HL-60 (cell line): ENCODE results near the gene GEMIN4.
A peak's percentile ranks its signal among the peaks of the same experiment; 100 is the strongest.

Experiments used
- DNase-seq, 2 experiments: peaks; one replicate each; pipeline ENCODE4 v3.0.0-alpha.2; 2010 to 2020; ENCODE audit warnings: low read depth in 1 of 2, low spot score in 1 of 2
- H3K27ac ChIP-seq: fragments of 250-450 bp; sonication (Bioruptor Pico); replicated peaks from 2 replicates; pipeline ENCODE4 v1.5.1; 2020; ENCODE audit warnings: mild to moderate bottlenecking, moderate library complexity
- H3K27me3 ChIP-seq: fragments of 250-450 bp; sonication (Bioruptor Pico); 2 replicates; pipeline ENCODE4 v1.5.1; 2021; ENCODE audit warnings: mild to moderate bottlenecking, moderate library complexity; ENCODE audit not compliant: insufficient read depth, poor library complexity, severe bottlenecking
- H3K4me3 ChIP-seq: replicated peaks from 2 replicates; pipeline ENCODE4 v1.5.1; 2011; ENCODE audit warnings: mild to moderate bottlenecking, control low read depth, low read length; ENCODE audit not compliant: insufficient read depth
- GABPA ChIP-seq: IDR thresholded peaks from 2 replicates; pipeline ENCODE4 v1.6.1; 2012; ENCODE audit warnings: low read depth
- POLR2AphosphoS5 ChIP-seq: IDR thresholded peaks from 2 replicates; pipeline ENCODE4 v1.6.1; 2012; ENCODE audit warnings: low read depth
- SPI1 ChIP-seq: IDR thresholded peaks from 2 replicates; pipeline ENCODE4 v1.6.1; 2012; ENCODE audit warnings: low read depth, mild to moderate bottlenecking, borderline replicate concordance
- TF ChIP-seq, protein P1 (sequence below): IDR thresholded peaks from 2 replicates; pipeline ENCODE4 v1.6.1; 2012; ENCODE audit warnings: low read depth; ENCODE audit not compliant: insufficient replicate concordance
- TF ChIP-seq, protein P2 (sequence below): IDR thresholded peaks from one replicate; pipeline ENCODE4 v1.5.1; 2011; ENCODE audit warnings: low read length, control low read depth, inconsistent platforms; ENCODE audit not compliant: insufficient read depth

Gene GEMIN4

DNA sequence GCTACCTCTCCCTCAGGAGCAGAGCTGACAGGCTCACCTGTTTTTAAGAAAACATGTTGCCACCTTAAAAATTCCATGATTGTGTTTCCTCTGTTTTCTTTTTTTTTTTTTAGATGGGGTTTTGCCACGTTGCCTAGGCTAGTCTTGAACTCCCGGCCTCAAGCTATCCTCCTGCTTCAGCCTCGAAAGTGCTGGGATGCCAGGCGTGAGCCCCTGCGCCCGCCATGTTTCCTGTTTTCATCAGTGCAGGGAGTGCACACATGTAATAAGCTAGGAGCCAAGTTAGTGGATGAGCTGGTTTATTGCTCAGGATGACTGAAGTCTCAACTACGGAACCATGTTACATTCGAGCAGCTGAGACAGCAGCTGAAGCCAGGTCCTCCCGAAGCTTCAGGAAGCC, 43.7 kb upstream of the GEMIN4 start:
- H3K4me3 ChIP-seq = no peak overlapping the region
- H3K27ac ChIP-seq = no peak overlapping the region
- TF ChIP-seq, protein P1, sequence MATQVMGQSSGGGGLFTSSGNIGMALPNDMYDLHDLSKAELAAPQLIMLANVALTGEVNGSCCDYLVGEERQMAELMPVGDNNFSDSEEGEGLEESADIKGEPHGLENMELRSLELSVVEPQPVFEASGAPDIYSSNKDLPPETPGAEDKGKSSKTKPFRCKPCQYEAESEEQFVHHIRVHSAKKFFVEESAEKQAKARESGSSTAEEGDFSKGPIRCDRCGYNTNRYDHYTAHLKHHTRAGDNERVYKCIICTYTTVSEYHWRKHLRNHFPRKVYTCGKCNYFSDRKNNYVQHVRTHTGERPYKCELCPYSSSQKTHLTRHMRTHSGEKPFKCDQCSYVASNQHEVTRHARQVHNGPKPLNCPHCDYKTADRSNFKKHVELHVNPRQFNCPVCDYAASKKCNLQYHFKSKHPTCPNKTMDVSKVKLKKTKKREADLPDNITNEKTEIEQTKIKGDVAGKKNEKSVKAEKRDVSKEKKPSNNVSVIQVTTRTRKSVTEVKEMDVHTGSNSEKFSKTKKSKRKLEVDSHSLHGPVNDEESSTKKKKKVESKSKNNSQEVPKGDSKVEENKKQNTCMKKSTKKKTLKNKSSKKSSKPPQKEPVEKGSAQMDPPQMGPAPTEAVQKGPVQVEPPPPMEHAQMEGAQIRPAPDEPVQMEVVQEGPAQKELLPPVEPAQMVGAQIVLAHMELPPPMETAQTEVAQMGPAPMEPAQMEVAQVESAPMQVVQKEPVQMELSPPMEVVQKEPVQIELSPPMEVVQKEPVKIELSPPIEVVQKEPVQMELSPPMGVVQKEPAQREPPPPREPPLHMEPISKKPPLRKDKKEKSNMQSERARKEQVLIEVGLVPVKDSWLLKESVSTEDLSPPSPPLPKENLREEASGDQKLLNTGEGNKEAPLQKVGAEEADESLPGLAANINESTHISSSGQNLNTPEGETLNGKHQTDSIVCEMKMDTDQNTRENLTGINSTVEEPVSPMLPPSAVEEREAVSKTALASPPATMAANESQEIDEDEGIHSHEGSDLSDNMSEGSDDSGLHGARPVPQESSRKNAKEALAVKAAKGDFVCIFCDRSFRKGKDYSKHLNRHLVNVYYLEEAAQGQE = no peak
- TF ChIP-seq GABPA (no peak), SPI1 (no peak), POLR2AphosphoS5 (no peak)
- TF ChIP-seq, protein P2, sequence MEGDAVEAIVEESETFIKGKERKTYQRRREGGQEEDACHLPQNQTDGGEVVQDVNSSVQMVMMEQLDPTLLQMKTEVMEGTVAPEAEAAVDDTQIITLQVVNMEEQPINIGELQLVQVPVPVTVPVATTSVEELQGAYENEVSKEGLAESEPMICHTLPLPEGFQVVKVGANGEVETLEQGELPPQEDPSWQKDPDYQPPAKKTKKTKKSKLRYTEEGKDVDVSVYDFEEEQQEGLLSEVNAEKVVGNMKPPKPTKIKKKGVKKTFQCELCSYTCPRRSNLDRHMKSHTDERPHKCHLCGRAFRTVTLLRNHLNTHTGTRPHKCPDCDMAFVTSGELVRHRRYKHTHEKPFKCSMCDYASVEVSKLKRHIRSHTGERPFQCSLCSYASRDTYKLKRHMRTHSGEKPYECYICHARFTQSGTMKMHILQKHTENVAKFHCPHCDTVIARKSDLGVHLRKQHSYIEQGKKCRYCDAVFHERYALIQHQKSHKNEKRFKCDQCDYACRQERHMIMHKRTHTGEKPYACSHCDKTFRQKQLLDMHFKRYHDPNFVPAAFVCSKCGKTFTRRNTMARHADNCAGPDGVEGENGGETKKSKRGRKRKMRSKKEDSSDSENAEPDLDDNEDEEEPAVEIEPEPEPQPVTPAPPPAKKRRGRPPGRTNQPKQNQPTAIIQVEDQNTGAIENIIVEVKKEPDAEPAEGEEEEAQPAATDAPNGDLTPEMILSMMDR = no peak
- H3K27me3 ChIP-seq = no peaks in the 10 kb centered on the region
- no peak for DNase-seq

DNA sequence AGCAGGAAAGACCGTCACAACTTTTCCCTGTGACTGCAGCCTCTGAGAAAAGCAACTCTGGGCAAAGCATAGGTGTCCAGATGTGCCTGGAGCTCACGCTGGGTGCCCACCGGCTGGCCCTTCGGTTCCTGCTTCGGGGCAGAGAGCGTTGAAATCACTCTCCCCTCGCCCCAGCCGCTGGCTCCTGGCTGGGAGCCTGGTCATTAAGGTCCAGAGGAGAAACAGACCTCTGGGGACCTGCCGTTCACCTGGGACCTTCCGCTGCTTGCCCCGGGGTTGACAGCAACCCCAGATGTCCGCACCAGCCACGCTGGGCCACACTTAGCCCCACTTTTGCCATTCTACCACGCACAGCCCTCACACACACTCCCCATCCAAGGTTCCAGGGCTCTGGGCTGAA, 43.2 kb upstream of the GEMIN4 start:
- no peak overlapping the region for H3K4me3 ChIP-seq
- H3K27me3 ChIP-seq = no peaks in the 10 kb centered on the region
- DNase-seq = no peak
- TF ChIP-seq GABPA = no peak
- TF ChIP-seq, protein P1 = no peak
- TF ChIP-seq, protein P2 = no peak
- TF ChIP-seq POLR2AphosphoS5 = no peak
- no peak overlapping the region for H3K27ac ChIP-seq

DNA sequence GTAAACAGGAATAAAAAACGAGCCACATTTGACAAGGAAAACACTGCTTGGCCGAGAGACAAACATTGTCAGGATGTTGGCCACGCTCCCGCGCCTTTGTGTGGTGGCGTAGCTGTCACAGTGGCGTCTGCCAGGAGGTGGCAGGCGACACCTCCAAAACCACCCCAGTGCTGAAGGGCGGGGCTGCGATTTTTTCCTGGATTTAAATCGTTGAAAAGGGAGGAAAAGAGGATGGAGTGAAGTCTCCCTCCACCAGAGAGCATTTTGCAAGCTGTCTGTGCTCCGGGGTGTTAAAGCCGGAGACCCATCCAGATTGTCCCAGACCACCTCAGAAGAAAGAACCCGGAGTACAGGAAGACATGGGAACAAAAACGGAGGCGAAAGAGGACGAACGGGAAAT, 42.8 kb upstream of the GEMIN4 start:
- no peak for TF ChIP-seq GABPA
- TF ChIP-seq, protein P2 = peak; percentile 15
- no peak for DNase-seq
- H3K4me3 ChIP-seq = no peak overlapping the region
- no peak overlapping the region for H3K27ac ChIP-seq
- H3K27me3 ChIP-seq = no peaks in the 10 kb centered on the region

DNA sequence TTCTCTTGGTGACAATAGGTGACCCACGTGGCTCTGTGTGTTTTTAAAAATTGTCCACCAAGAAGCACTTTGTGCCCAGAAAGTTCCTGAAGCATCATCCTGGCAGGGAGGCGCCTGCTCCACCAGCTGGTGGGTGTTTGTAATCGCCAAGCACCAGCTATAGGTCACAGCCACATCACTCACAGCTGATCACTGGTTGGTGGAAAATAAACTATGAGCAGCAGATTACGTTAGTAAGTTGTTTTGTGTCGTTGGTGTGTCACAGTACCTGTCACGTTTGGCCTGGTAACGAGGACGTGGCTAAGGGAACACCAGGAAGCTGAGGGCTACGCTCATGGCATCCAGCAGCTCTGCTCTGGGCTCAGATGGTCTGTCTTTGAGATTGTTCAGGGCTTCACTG, 40.2 kb upstream of the GEMIN4 start:
- no peak for DNase-seq
- H3K27me3 ChIP-seq = no peaks in the 10 kb centered on the region
- TF ChIP-seq, protein P2 = no peak
- TF ChIP-seq, protein P1 = no peak
- no peak for TF ChIP-seq GABPA
- no peak for TF ChIP-seq POLR2AphosphoS5
- no peak overlapping the region for H3K4me3 ChIP-seq
- no peak overlapping the region for H3K27ac ChIP-seq
